Mucosa of stomach (tissue), 1 donor: ENCODE data around the gene GIMAP4.
"Not testable (repeated sequence)": the region's sequence is repeated elsewhere in the genome, so short reads cannot be mapped to it uniquely, and the experiment has no call there.

ENCODE experiments used
- H3K27me3 ChIP-seq: one replicate; pipeline ENCODE4 v1.7.0; 2013; ENCODE audit warnings: mild to moderate bottlenecking, low read length; ENCODE audit not compliant: control insufficient read depth, insufficient read depth
- H3K36me3 ChIP-seq: one replicate; pipeline ENCODE4 v1.7.0; 2013; ENCODE audit warnings: low read length; ENCODE audit not compliant: control insufficient read depth, insufficient read depth
- H3K4me1 ChIP-seq: one replicate; pipeline ENCODE4 v1.7.0; 2013; ENCODE audit warnings: mild to moderate bottlenecking, low read length; ENCODE audit not compliant: control insufficient read depth, insufficient read depth
- H3K4me3 ChIP-seq: one replicate; pipeline ENCODE4 v1.7.0; 2013; ENCODE audit warnings: low read length
- H3K9ac ChIP-seq: one replicate; pipeline ENCODE4 v1.7.0; 2013; ENCODE audit warnings: mild to moderate bottlenecking, low read length, moderate library complexity
- H3K9me3 ChIP-seq: one replicate; pipeline ENCODE4 v1.7.0; 2013; ENCODE audit warnings: mild to moderate bottlenecking, low read length, moderate library complexity; ENCODE audit not compliant: control insufficient read depth
- donor health status: Pancreatic carcinoma.

Gene GIMAP4

GRCh38 chr7:150567169-150567568, at the start of gene GIMAP4:
GIMAP4 (plus strand) TSS chr7:150567390; CDS start chr7:150569902, 2,512 bp downstream.
- H3K4me3 ChIP-seq: no peak within 1 kb of the TSS
- no peaks in the 10 kb centered on the region for H3K36me3 ChIP-seq
- H3K9ac ChIP-seq: peak within 1 kb of the TSS; percentile 32
- H3K9me3 ChIP-seq: no peaks in the 10 kb centered on the region
- no peaks in the 10 kb centered on the region for H3K27me3 ChIP-seq
- H3K4me1 ChIP-seq: no peaks in the 10 kb centered on the region

DNA sequence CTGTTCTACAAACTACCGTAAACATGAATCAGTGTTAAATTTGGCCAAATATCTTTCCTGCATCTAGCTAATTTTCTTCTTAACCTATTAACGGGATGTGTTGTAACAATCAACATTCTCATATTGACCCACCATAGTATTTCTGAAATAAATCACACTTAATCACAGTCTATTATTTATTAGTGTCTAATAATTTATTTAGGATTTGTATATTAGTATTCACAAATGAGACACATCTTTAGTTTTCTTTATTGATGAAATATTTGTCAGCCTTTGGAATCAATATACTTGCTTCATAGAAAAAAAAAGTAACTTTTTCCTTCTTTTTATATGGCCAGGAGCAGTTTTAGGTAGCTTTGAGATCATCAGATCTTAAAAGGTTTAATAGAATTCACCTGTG, 47.9 kb upstream of the GIMAP4 start:
- Histone ChIP-seq H3K27me3 (no peaks in the 10 kb centered on the region), H3K4me1 (no peaks in the 10 kb centered on the region), H3K4me3 (no peak overlapping the region), H3K9me3 (no peaks in the 10 kb centered on the region), H3K9ac (no peak overlapping the region), H3K36me3 (no peaks in the 10 kb centered on the region)

DNA sequence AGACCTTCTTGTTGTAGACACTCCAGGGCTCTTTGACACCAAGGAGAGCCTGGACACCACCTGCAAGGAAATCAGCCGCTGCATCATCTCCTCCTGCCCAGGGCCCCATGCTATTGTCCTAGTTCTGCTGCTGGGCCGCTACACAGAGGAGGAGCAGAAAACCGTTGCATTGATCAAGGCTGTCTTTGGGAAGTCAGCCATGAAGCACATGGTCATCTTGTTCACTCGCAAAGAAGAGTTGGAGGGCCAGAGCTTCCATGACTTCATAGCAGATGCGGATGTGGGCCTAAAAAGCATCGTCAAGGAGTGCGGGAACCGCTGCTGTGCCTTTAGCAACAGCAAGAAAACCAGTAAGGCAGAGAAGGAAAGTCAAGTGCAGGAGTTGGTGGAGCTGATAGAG, 47.0 kb upstream of the GIMAP4 start:
- H3K9ac ChIP-seq: no peak overlapping the region
- H3K9me3 ChIP-seq: no peaks in the 10 kb centered on the region
- no peaks in the 10 kb centered on the region for H3K27me3 ChIP-seq
- no peaks in the 10 kb centered on the region for H3K36me3 ChIP-seq
- no peak overlapping the region for H3K4me3 ChIP-seq
- no peaks in the 10 kb centered on the region for H3K4me1 ChIP-seq

DNA sequence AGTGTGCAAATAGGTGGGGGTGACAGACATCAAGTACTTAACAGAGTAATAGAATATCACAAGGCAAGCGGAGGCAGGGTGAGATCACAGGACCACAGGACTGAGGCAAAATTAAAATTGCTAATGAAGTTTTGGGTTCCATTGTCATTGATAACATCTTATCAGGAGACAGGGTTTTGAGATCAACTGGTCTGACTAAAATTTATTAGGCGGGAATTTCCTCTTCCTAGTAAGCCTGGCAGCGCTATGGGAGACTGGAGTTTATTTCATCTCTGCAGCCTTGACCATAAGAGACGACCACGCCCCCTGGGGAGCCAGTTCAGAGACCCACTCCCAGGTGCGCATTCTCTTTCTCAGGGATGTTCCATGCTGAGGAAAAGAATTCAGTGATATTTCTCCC, 44.3 kb upstream of the GIMAP4 start:
- H3K27me3 ChIP-seq, H3K4me3 ChIP-seq, H3K36me3 ChIP-seq, H3K9me3 ChIP-seq, H3K9ac ChIP-seq, H3K4me1 ChIP-seq: not testable (repeated sequence)

DNA sequence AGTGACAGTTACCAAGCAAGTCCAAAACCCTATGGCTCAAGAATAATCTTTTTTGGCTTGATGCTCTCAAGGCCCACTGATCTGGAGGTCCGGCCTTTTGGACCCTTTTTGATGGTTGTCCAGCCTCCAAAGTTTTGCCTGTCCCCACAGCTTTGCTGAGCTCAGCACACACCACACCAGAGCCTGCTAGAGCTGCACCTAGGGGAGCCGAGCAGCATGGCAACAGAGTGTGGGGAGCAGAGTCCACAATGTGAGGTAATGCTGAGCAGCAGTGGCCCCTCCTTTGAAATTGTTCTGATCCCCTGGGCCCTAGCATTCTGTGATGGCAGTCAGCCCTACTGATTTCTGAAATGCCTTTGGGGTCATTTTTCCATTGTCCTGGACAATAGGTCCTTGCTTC, 43.2 kb upstream of the GIMAP4 start:
- Histone ChIP-seq H3K27me3 (no peaks in the 10 kb centered on the region), H3K36me3 (no peaks in the 10 kb centered on the region), H3K4me1 (no peaks in the 10 kb centered on the region), H3K9me3 (no peaks in the 10 kb centered on the region), H3K9ac (no peak overlapping the region), H3K4me3 (no peak overlapping the region)

- H3K9me3 ChIP-seq: no peaks in the 10 kb centered on the region
- H3K9ac ChIP-seq: no peak overlapping the region
- H3K4me1 ChIP-seq: no peaks in the 10 kb centered on the region
- H3K4me3 ChIP-seq: no peak overlapping the region
- no peaks in the 10 kb centered on the region for H3K27me3 ChIP-seq
- H3K36me3 ChIP-seq: no peaks in the 10 kb centered on the region
These were observed 35.5 kb upstream of the GIMAP4 start for GRCh38 chr7:150531704-150532103.

DNA sequence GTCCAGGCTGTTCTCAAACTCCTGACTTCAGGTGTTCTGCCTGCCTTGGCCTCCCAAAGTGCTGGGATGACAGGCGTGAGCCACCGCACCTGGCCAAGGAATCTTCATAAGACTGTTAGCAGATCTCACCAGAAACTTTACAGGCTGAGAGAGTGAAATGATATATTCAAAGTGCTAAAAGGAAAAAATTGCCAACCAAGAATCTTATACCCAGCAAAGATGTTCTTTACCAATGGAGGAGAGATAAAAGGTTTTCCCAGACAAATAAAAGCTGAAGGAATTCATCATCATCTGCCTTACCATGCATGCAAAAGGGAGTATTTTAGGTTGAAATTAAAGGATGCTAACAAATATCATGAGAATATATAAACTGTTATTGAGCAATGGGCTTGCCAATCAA, 28.9 kb upstream of the GIMAP4 start:
- Histone ChIP-seq H3K9me3 (no peaks in the 10 kb centered on the region), H3K27me3 (no peaks in the 10 kb centered on the region), H3K9ac (no peak overlapping the region), H3K4me1 (no peaks in the 10 kb centered on the region), H3K36me3 (no peaks in the 10 kb centered on the region), H3K4me3 (no peak overlapping the region)

DNA sequence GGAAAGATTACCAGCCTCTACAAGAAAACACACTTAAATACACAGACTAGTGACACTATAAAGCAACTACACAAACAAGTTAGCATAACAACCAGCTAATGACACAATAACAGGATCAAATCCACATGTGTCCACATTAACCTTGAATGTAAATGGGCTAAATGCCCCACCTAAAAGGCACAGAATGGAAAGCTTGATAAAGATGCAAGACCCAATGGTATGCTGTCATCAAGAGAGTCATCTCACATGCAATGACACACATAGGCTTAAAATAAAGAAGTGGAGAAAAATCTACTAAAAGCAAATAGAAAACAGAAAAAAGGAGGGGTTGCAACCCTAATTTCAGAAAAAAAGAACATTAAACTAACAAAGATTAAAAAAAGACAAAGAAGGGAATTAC, 14.0 kb upstream of the GIMAP4 start:
- H3K4me3 ChIP-seq: no peak overlapping the region
- H3K27me3 ChIP-seq: no peaks in the 10 kb centered on the region
- H3K36me3 ChIP-seq: no peaks in the 10 kb centered on the region
- no peak overlapping the region for H3K9ac ChIP-seq
- H3K4me1 ChIP-seq: no peaks in the 10 kb centered on the region
- H3K9me3 ChIP-seq: no peaks in the 10 kb centered on the region

DNA sequence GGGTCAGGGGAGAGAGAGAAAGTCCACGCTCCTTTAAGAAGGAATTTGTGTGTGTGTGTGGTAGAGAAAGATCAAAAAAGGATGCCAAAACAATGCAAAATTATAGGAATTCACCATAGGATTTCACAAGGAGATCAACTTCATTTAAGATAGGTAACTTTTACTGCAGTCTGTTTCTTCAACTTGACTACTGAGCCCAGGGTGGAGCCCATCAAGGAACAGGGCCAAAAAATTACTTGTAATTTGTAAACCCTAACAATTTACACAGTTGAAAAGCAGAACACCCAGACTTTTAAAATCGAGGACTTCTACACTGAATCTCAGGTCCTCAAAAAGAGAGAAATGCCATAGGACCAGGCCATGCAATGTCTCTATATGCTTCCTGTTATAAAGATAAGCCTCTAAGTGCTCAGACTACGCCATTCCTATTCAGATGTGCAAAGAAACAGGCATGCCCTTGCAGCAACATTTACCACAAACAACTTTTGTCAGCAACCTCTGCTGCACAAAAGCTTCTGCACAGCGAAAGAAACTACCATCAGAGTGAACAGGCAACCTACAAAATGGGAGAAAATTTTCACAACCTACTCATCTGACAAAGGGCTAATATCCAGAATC, 10.6 kb upstream of the GIMAP4 start:
- no peaks in the 10 kb centered on the region for H3K36me3 ChIP-seq
- no peak overlapping the region for H3K9ac ChIP-seq
- no peaks in the 10 kb centered on the region for H3K4me1 ChIP-seq
- no peaks in the 10 kb centered on the region for H3K9me3 ChIP-seq
- no peaks in the 10 kb centered on the region for H3K27me3 ChIP-seq
- H3K4me3 ChIP-seq: no peak overlapping the region

GRCh38 chr7:150560486-150560885, 6.7 kb upstream of the GIMAP4 start:
- Histone ChIP-seq H3K9ac (no peak overlapping the region), H3K36me3 (no peaks in the 10 kb centered on the region), H3K9me3 (no peaks in the 10 kb centered on the region), H3K4me3 (no peak overlapping the region), H3K4me1 (no peaks in the 10 kb centered on the region), H3K27me3 (no peaks in the 10 kb centered on the region)

DNA sequence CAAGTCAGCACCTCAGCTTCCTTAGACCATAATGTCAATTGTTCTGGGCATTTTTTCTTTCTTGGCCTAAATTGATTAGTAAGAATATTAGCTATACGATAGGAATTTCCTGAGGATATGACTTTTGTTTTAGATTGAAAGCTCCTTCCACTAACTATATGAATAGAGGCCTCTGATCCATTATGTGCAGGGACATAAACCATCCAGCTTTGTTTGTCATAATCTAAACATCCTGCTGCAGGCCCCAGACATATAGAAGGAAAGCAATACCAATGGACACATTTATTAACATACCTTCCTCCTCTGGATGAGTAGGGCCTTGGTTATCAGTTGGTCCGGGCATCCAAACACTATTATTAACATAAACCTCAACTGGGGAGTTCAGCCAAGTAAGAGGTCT, 4.3 kb upstream of the GIMAP4 start:
- Histone ChIP-seq H3K9me3 (no peaks in the 10 kb centered on the region), H3K9ac (no peak overlapping the region), H3K4me3 (no peak overlapping the region), H3K4me1 (no peaks in the 10 kb centered on the region), H3K27me3 (no peaks in the 10 kb centered on the region), H3K36me3 (no peaks in the 10 kb centered on the region)

- Histone ChIP-seq H3K4me3 (no peak overlapping the region), H3K36me3 (no peaks in the 10 kb centered on the region), H3K9ac (no peak overlapping the region), H3K27me3 (no peaks in the 10 kb centered on the region), H3K9me3 (no peaks in the 10 kb centered on the region), H3K4me1 (no peaks in the 10 kb centered on the region)
These were observed 3.2 kb upstream of the GIMAP4 start for GRCh38 chr7:150564006-150564405.

DNA sequence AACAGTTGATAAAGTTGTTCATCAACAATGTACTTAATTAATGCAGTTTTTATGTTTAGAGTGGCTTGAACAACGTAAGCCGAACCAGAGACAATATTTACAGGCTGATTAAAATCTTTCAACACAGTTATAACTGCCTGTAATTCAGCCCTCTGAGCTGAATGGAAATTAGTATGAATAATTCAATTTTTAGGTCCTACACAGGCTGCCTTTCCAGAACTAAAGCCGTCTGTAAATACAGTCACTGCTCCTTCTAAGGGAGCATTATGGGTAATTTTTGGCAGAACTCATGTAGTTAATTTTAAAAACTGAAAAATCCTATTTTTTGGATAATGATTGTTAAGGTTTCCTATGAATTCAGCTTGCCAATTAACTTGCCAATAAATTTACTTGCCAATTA, 2.6 kb upstream of the GIMAP4 start:
- no peaks in the 10 kb centered on the region for H3K4me1 ChIP-seq
- H3K4me3 ChIP-seq: no peak overlapping the region
- H3K9ac ChIP-seq: no peak overlapping the region
- no peaks in the 10 kb centered on the region for H3K27me3 ChIP-seq
- H3K9me3 ChIP-seq: no peaks in the 10 kb centered on the region
- H3K36me3 ChIP-seq: no peaks in the 10 kb centered on the region
